SJCRH30 (cell line): ENCODE results near the gene SF3B2. TPM values are rescaled to one million over a fixed set of nuclear protein-coding genes. Genes with fewer than 3 reads are reported as not detected.
A peak's percentile ranks its signal among the peaks of the same experiment; 100 is the strongest.
"Not testable (repeated sequence)": the region's sequence is repeated elsewhere in the genome, so short reads cannot be mapped to it uniquely, and the experiment has no call there.

Experiments used
- DNase-seq, 2 experiments: peaks; one replicate each; pipeline ENCODE4 v3.0.0-alpha.2; 2015 to 2020
- H3K27ac ChIP-seq: fragments of 250-450 bp; sonication (Bioruptor Pico); 2 replicates; pipeline ENCODE4 v1.5.1; 2020; ENCODE audit warnings: mild to moderate bottlenecking, moderate library complexity
- H3K27me3 ChIP-seq: fragments of 250-450 bp; sonication (Bioruptor Pico); 2 replicates; pipeline ENCODE4 v1.5.1; 2020; ENCODE audit warnings: mild to moderate bottlenecking, moderate library complexity
- H3K36me3 ChIP-seq: fragments of 250-450 bp; sonication (Bioruptor Pico); 2 replicates; pipeline ENCODE4 v1.5.1; 2020; ENCODE audit warnings: mild to moderate bottlenecking, moderate library complexity
- H3K4me1 ChIP-seq: fragments of 250-450 bp; sonication (Bioruptor Pico); 2 replicates; pipeline ENCODE4 v1.5.1; 2020; ENCODE audit warnings: mild to moderate bottlenecking, moderate library complexity
- H3K4me3 ChIP-seq: fragments of 250-450 bp; sonication (Bioruptor Pico); 2 replicates; pipeline ENCODE4 v1.5.1; 2020; ENCODE audit warnings: mild to moderate bottlenecking, moderate library complexity
- H3K9me3 ChIP-seq: fragments of 250-450 bp; sonication (Bioruptor Pico); replicated peaks from 2 replicates; pipeline ENCODE4 v1.5.1; 2020; ENCODE audit warnings: mild to moderate bottlenecking, moderate library complexity
- total RNA-seq: library from RNA; depleted of rRNA; stranded (reverse); fragments of >200 nt; shearing (Covaris generic); gene quantifications from 2 replicates; pipeline ENCODE4 v1.2.3, GENCODE V29; 2014; rRNA removed

SF3B2 gene
- total RNA-seq, 1 experiment from 2014 or later, result 169 TPM

DNA sequence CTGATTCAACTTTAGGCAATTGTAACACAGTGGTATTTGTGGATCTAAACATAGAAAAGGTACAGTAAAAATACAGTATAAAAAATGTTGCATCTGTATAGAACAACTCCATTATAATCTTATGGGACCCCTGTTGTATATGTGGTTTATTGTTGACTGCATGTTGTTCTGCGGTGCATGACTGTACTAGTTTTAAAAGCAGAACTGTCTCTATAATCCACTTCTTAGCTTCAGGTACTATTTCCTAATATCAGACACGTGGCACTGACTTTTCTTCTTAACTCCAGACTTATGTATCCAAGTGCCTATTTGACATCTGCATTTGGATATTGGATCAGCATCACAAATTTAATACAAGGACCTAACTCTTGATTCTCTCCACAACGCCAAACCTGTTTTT, 59.0 kb downstream of the SF3B2 start:
- no peak overlapping the region for H3K27ac ChIP-seq
- no peak for DNase-seq
- H3K4me1 ChIP-seq, result peaks cover 28% of the 10 kb centered on the region

DNA sequence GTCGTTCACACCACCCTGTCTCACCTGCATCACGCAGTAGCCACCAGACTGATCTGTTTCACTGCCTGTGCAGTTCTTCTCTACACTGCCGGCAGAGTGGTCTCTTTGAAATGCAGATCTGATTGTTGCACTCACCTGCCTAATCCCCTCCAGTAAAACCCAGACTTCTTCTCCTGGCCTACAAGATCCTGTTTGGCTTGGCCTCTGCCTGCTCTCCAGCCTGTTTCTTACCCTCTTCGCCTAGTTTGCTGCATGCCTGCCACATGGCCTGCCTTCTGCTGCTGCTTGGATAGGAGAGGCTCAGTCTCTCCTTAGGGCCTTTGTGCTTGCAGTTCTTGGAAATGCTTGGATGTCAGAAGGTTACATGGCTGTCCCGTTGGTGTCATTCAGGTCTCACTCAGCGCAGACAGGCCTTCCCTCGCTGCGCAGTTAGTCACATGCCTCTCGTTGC, 59.9 kb downstream of the SF3B2 start:
- Histone ChIP-seq H3K27me3 (no peaks in the 10 kb centered on the region), H3K27ac (no peak overlapping the region), H3K36me3 (no peaks in the 10 kb centered on the region), H3K9me3 (no peaks in the 10 kb centered on the region), H3K4me3 (no peak overlapping the region), H3K4me1 (peaks cover 34% of the 10 kb centered on the region)
- no peak for DNase-seq

More for the DNA sequence above, 59.0 kb downstream of the SF3B2 start:
- Histone ChIP-seq H3K36me3 (no peaks in the 10 kb centered on the region), H3K27me3 (no peaks in the 10 kb centered on the region), H3K9me3 (no peaks in the 10 kb centered on the region), H3K4me3 (no peak overlapping the region)

DNA sequence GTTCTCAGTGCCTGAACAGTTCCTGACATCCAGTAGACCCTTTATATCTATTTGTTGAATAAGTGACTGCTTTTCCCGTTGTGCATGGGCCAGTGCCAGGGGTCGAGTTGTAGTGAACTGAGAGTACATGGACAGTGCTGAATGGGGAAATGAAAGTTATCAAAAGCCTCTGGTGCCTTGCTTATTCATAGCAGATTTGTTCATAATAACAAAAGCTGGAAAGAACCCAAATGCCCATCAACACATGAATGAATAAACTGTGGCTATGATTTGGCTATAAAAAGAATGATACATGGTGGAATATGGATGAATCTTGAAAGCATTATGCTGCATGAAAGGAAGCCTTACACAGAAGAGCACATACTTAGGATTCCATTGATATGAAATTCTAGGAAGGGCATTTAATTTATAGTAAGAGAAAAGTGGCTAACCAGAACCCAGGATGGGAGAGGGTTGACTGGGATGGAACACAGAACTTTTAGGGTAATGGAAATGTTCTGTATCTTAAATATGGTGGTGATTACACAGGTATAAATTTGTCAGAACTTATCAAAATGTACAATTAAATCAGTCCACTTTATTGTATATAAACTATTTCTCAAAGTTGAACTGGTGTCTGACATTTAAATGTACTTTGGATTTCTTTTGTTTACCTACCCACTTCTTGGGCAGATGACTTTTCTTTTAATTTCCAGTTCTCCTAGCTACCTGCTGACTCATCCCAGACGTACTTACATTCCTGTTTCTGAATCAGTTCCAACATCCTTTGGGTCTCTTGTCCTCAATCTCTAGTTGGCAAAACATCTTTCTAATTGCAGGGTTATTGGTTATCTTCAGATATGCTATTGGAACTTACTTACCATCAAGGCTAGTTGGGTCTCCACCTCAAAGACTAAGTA, 60.7 kb downstream of the SF3B2 start:
- Histone ChIP-seq H3K4me1 (peaks cover 38% of the 10 kb centered on the region), H3K27ac (no peak overlapping the region), H3K4me3 (no peak overlapping the region), H3K27me3 (no peaks in the 10 kb centered on the region), H3K9me3 (no peaks in the 10 kb centered on the region), H3K36me3 (no peaks in the 10 kb centered on the region)
- no peak for DNase-seq

DNA sequence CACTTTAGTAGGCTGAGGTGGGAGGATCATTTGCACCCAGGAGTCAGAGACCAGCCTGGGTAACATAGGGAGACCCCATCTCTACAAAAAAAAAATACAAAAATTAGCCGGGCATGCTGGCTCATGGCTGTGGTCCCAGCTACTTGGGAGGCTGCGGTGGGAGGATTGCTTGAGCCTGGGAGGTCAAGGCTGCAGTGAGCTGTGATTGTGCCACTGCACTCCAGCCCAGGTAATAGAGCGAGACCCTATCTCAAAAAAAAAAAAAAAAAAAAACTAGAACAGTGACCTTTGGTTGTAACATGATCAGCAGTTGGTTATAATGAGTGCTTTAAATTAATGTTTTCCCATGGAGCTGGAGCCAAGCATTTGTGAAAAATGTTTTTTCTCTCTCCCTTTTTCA, 62.8 kb downstream of the SF3B2 start:
- DNase-seq, H3K27me3 ChIP-seq, H3K36me3 ChIP-seq, H3K4me3 ChIP-seq, H3K9me3 ChIP-seq: not testable (repeated sequence)
- peaks cover 56% of the 10 kb centered on the region for H3K4me1 ChIP-seq
- peak overlapping the region; percentile 47 for H3K27ac ChIP-seq

DNA sequence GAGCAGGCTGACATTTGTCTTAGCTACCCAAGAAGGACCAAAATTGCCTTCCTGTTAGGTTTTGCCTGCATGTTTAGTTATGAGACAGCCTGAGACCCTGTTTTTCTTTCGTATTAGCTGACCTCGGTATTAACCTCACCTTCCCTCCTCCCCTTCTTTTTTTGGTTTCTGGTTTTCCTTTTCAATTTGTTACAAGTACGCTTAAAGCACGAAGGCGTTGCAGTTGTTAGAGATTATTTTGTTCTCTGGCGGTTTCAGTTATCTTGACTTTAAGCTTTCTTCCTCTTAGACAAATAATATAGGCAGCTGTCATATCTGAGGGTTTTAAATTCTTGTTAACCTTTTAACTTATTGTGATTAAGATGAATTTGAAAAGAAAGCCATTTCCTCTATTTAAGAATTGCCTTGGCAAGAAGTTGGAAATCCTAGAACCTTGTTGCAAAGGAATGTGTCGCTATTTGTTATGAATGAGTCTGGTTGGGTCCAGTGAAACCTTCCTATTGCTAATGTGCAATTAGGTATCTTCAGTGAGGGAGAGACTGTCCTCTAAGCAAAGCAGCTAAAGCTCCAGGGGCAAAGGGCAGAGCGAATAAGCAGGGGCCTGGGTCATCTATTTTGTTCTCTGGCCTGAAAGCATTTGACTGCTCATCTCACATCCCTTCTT, 63.6 kb downstream of the SF3B2 start:
- H3K4me1 ChIP-seq, result peaks cover 64% of the 10 kb centered on the region
- H3K27ac ChIP-seq, result peak overlapping the region; percentile 47
- no peaks in the 10 kb centered on the region for H3K27me3 ChIP-seq
- peak overlapping the region; percentile 9 for H3K4me3 ChIP-seq
- H3K9me3 ChIP-seq, result no peaks in the 10 kb centered on the region
- DNase-seq, result peak; percentile 21 to 56
- H3K36me3 ChIP-seq, result no peaks in the 10 kb centered on the region

DNA sequence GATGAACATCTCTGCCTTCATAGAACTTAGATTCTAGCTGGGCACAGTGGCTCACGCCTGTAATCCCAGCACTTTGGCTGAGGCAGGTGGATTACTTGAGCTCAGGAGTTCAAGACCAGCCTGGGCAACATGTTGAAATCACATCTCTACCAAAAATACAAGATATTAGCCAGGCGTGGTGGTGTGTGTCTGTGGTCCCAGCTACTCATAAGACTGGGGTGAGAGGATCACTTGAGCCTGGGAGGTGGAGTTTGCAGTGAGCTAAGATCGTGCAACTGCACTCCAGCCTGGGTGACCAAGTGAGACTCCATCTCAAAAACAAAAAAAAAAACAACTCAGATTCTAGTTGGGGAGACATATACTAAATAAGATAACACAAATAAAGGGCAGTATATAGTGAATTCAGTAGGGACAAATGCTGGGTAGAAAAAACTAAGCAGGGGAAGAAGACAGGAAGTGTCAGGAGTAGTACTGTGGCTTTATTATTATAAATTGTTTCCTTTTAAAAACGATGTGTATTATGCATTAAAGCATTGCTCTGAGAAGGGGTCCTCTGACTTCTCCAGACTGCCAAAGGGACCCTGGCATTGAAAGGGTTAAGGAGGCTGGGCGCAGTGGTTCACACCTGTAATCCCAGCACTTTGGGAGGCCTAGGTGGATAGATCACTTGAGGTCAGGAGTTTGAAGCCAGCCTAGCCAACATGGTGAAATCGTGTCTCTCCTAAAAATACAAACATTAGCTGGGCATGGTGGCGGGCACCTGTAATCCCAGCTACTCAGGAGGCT, 64.6 kb downstream of the SF3B2 start:
- Histone ChIP-seq H3K27me3 (no peaks in the 10 kb centered on the region), H3K4me3 (no peak overlapping the region), H3K4me1 (peaks cover 74% of the 10 kb centered on the region), H3K36me3 (no peaks in the 10 kb centered on the region), H3K9me3 (no peaks in the 10 kb centered on the region), H3K27ac (peak overlapping the region; percentile 47; the same call in 1 of the 2 replicates)
- DNase-seq, result no peak

DNA sequence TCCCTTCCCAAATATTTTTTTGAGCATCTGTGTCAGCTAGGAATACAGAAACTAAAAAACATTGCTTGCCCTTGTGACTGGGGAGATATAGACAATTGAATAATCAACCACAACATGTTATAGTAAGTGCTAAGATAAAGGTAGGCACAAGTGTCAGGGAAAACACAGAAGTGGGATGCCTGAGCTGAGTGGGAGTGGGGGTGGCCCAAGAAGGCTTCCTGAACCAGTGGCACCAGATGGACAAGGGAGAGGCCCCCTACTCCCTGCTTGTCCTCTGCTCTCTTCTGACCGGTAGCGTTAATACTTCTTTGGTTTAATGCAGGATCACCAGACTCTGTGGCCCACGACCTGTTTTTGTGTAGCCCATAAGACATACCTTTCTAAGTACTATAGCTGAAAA, 66.7 kb downstream of the SF3B2 start:
- H3K36me3 ChIP-seq, result no peaks in the 10 kb centered on the region
- peak overlapping the region; percentile 99 for H3K27ac ChIP-seq
- no peaks in the 10 kb centered on the region for H3K27me3 ChIP-seq
- peak in 1 of 2 experiments; percentile 33 for DNase-seq
- peak overlapping the region; percentile 0 for H3K4me3 ChIP-seq
- H3K4me1 ChIP-seq, result peaks cover 71% of the 10 kb centered on the region
- no peaks in the 10 kb centered on the region for H3K9me3 ChIP-seq

Other genes starting within 250 kb of the SF3B2 start
- gene SNX32, start 218.4 kb upstream of the SF3B2 start, total RNA-seq, result 0.04 TPM in 1 of 2 replicates, not detected in the other
- gene CFL1, start 194.2 kb upstream of the SF3B2 start, total RNA-seq, result 743 and 763 TPM in 2 replicates
- gene MUS81, start 191.9 kb upstream of the SF3B2 start, total RNA-seq, result 31.1 and 35.1 TPM in 2 replicates
- gene EFEMP2, start 179.6 kb upstream of the SF3B2 start, total RNA-seq, result 21.5 and 23.9 TPM in 2 replicates
- gene CTSW, start 172.5 kb upstream of the SF3B2 start, total RNA-seq, result not detected in 2 replicates
- gene FIBP, start 163.9 kb upstream of the SF3B2 start, total RNA-seq, result 64.3 and 68.1 TPM in 2 replicates
- gene CCDC85B, start 161.7 kb upstream of the SF3B2 start, total RNA-seq, result 25.2 and 30.6 TPM in 2 replicates
- 1.5 and 1.9 TPM in 2 replicates for gene FOSL1, start 152.0 kb upstream of the SF3B2 start, total RNA-seq
- gene C11orf68, start 133.3 kb upstream of the SF3B2 start, total RNA-seq, result 9.2 and 10.3 TPM in 2 replicates
- gene DRAP1, start 132.9 kb upstream of the SF3B2 start, total RNA-seq, result 72.7 and 77.7 TPM in 2 replicates
- not detected in 2 replicates for gene TSGA10IP, start 106.9 kb upstream of the SF3B2 start, total RNA-seq
- 52.3 and 63.5 TPM in 2 replicates for gene SART1, start 90.6 kb upstream of the SF3B2 start, total RNA-seq
- 52.9 and 55.1 TPM in 2 replicates for gene EIF1AD, start 50.2 kb upstream of the SF3B2 start, total RNA-seq
- gene BANF1, start 49.9 kb upstream of the SF3B2 start, total RNA-seq, result 181 and 199 TPM in 2 replicates
- gene CST6, start 40.4 kb upstream of the SF3B2 start, total RNA-seq, result not detected in 2 replicates
- 0.24 and 0.51 TPM in 2 replicates for gene CATSPER1, start 25.9 kb upstream of the SF3B2 start, total RNA-seq
- gene GAL3ST3, start 3.2 kb upstream of the SF3B2 start, total RNA-seq, result not detected in 2 replicates
- 11.8 and 12.5 TPM in 2 replicates for gene PACS1, start 17.9 kb downstream of the SF3B2 start, total RNA-seq
- gene KLC2, start 205.3 kb downstream of the SF3B2 start, total RNA-seq, result 6.8 and 9.0 TPM in 2 replicates
- gene RAB1B, start 216.3 kb downstream of the SF3B2 start, total RNA-seq, result 82.0 and 83.2 TPM in 2 replicates
- gene CNIH2, start 225.8 kb downstream of the SF3B2 start, total RNA-seq, result 4.5 and 5.8 TPM in 2 replicates
- gene YIF1A, start 236.8 kb downstream of the SF3B2 start, total RNA-seq, result 43.6 and 44.9 TPM in 2 replicates
- gene TMEM151A, start 239.5 kb downstream of the SF3B2 start, total RNA-seq, result not detected in 2 replicates